Activated T-helper 2 cell treated with anti-CD3 and anti-CD28 coated beads, Interferon-gamma antibody, Interleukin-2, Interleukin-4, amounts not matched to agents 10 μg/mL and 5 μg/mL and 100 μg/mL, durations not matched to agents 14 hours and 24 hours and 36 hours (primary cell): ENCODE measurements around the gene ITGB7. TPM values are rescaled to one million over a fixed set of nuclear protein-coding genes. Genes with fewer than 3 reads are reported as not detected.
A peak's percentile ranks its signal among the peaks of the same experiment; 100 is the strongest.
"Not testable (repeated sequence)": the region's sequence is repeated elsewhere in the genome, so short reads cannot be mapped to it uniquely, and the experiment has no call there.

Experiments used
- DNase-seq: peaks from one replicate; pipeline ENCODE4 v3.0.0; 2021; ENCODE audit warnings: low spot score
- H3K27ac Mint-ChIP-seq: one replicate; pipeline ENCODE4 v1.8.0; 2021; ENCODE audit warnings: mixed read lengths
- H3K27me3 Mint-ChIP-seq: one replicate; pipeline ENCODE4 v1.8.0; 2021; ENCODE audit warnings: low read depth, mixed read lengths
- H3K36me3 Mint-ChIP-seq: one replicate; pipeline ENCODE4 v1.8.0; 2021; ENCODE audit warnings: low read depth, mixed read lengths
- H3K4me1 Mint-ChIP-seq: one replicate; pipeline ENCODE4 v1.8.0; 2021; ENCODE audit warnings: low read depth, mixed read lengths
- H3K4me3 Mint-ChIP-seq: one replicate; pipeline ENCODE4 v1.8.0; 2021; ENCODE audit warnings: low read depth, mild to moderate bottlenecking, moderate library complexity, mixed read lengths
- H3K9me3 Mint-ChIP-seq: one replicate; pipeline ENCODE4 v1.8.0; 2021; ENCODE audit warnings: mixed read lengths
- intact Hi-C: fragments of 100-400 bp; cut with micrococcal nuclease; formaldehyde crosslinking; loops from one replicate; pipeline ENCODE4 v1.15.1; 2023
- total RNA-seq: library from RNA; stranded (reverse); gene quantifications from 2 replicates; pipeline ENCODE4 v1.2.3, GENCODE V29; 2022

The ITGB7 gene
- total RNA-seq, 1 donor from 2014 or later, result 208 TPM

DNA sequence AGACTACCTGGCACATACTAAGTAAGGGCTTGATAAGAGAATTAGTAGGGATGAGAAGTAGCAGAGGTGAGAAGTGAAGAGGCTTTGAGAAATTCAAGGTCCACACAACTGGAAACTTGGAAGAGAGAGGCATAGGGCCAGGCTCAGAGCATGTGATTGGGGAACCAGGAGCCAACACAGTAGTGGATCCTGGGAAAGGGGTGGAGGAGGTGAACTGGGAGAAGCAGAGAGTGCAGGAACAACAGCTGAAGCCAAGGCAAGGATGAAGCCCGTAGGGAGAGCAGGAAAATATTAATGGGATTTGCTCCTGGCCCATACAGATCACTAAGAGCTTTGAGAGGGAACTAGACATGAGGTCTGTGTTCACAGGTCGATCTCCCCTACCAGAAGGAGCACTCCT lies 1.4 kb upstream of the ITGB7 start:
- intact Hi-C loops, result loop anchor here (10.0 kb wide), 1 partner anchor 296 kb away; the partner anchor contains the start of genes NPFF and TARBP2
- Mint-ChIP-seq H3K4me3 (peak overlapping the region; percentile 77), H3K27me3 (no peaks in the 10 kb centered on the region), H3K4me1 (peaks cover 55% of the 10 kb centered on the region), H3K9me3 (no peaks in the 10 kb centered on the region), H3K27ac (peak overlapping the region; percentile 81), H3K36me3 (peaks cover 46% of the 10 kb centered on the region)
- DNase-seq, result no peak

- peak overlapping the region; percentile 66 for H3K27ac Mint-ChIP-seq
- peaks cover 33% of the 10 kb centered on the region for H3K36me3 Mint-ChIP-seq
- H3K4me1 Mint-ChIP-seq, result peaks cover 56% of the 10 kb centered on the region
- peak overlapping the region; percentile 82 for H3K4me3 Mint-ChIP-seq
- no peaks in the 10 kb centered on the region for H3K27me3 Mint-ChIP-seq
- H3K9me3 Mint-ChIP-seq, result no peaks in the 10 kb centered on the region
- DNase-seq, result peak; percentile 75
- intact Hi-C loops, result loop anchor here (2.0 to 10.0 kb wide), 3 partner anchors 13 to 299 kb away; partner anchors contain the start of genes NPFF and TARBP2
Measured at GRCh38 chr12:53205747-53206419, 1.2 kb downstream of the ITGB7 start.

- Mint-ChIP-seq H3K9me3 (no peaks in the 10 kb centered on the region), H3K36me3 (peaks cover 36% of the 10 kb centered on the region), H3K27ac (peak overlapping the region; percentile 53), H3K4me1 (peaks cover 66% of the 10 kb centered on the region), H3K27me3 (no peaks in the 10 kb centered on the region), H3K4me3 (peak overlapping the region; percentile 62)
- intact Hi-C loops, result loop anchor here (2.0 to 10.0 kb wide), 3 partner anchors 14 to 300 kb away; partner anchors contain the start of genes NPFF and TARBP2
- no peak for DNase-seq
Measured at GRCh38 chr12:53204351-53204750, 2.7 kb downstream of the ITGB7 start.

GRCh38 chr12:53202316-53202715 lies 4.7 kb downstream of the ITGB7 start:
- H3K4me3 Mint-ChIP-seq, H3K27me3 Mint-ChIP-seq, H3K9me3 Mint-ChIP-seq, DNase-seq, H3K27ac Mint-ChIP-seq: not testable (repeated sequence)
- peaks cover 64% of the 10 kb centered on the region for H3K4me1 Mint-ChIP-seq
- H3K36me3 Mint-ChIP-seq, result peaks cover 41% of the 10 kb centered on the region
- intact Hi-C loops, result loop anchor here (5.0 to 10.0 kb wide), 2 partner anchors 45 to 302 kb away; partner anchors contain the start of genes NPFF and TARBP2

- intact Hi-C loops, result loop anchor here (2.0 to 10.0 kb wide), 3 partner anchors 21 to 303 kb away; partner anchors contain the start of genes CSAD, NPFF, TARBP2 and ZNF740
- peaks cover 58% of the 10 kb centered on the region for H3K4me1 Mint-ChIP-seq
- H3K27me3 Mint-ChIP-seq, result no peaks in the 10 kb centered on the region
- H3K27ac Mint-ChIP-seq, result peak overlapping the region; percentile 9
- H3K9me3 Mint-ChIP-seq, result no peaks in the 10 kb centered on the region
- H3K4me3 Mint-ChIP-seq, result no peak overlapping the region
- no peak for DNase-seq
- H3K36me3 Mint-ChIP-seq, result peaks cover 47% of the 10 kb centered on the region
Measured at GRCh38 chr12:53201639-53202038, 5.4 kb downstream of the ITGB7 start.

DNA sequence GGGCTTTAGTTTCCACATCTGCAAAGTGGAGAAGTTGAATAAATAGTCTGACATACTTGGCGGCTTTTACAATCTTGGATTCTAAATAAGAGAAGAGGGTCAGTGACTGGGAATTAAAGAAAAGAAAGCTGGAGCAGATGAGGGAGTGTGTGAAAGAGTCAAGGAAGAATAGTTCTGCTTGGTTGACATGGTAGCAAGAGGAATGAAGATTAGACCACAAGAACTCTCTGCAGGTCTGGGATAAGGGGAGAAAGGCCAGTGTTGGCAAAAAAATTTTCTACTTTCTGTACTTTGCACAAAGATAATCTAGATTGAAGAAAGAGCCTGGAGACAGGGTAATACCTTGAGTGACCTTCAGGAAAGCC lies 5.9 kb downstream of the ITGB7 start:
- Mint-ChIP-seq H3K36me3 (peaks cover 52% of the 10 kb centered on the region), H3K9me3 (no peaks in the 10 kb centered on the region), H3K27ac (peak overlapping the region; percentile 80), H3K27me3 (no peaks in the 10 kb centered on the region), H3K4me1 (peaks cover 53% of the 10 kb centered on the region), H3K4me3 (peak overlapping the region; percentile 59)
- no peak for DNase-seq
- intact Hi-C loops, result loop anchor here (2.0 to 10.0 kb wide), 3 partner anchors 20 to 304 kb away; partner anchors contain the start of genes CSAD, NPFF, TARBP2 and ZNF740

DNA sequence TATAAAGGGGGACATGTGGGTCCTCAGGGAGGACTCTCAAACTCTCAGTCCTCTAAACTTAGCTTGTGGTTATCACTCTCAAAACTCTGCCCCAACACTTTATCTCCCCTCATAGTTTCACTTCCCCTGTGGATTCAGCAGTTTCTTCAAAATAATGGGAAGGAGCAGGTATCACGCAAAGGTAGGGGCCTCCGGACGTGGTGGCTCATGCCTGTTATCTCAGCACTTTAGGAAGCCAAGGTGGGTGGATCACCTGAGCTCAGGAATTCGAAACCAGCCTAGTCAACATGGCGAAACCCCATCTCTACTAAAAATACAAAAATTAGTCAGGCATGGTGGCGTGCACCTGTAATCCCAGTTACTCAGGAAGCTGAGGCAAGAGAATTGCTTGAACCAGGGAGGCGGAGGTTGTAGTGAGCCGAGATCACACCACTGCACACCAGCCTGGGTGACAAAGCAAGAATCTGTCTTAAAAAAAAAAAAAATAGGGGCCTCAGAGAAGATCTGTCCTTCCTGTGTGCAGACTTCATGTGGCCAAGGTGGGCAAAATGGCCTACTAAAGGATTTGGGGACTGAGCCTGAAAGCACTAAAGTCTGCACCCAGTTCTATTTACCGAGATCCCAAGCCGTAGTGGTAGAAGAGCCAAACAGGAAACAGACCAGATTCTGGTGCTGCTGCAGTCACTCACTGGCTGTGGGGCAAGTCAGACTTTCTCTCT lies 6.4 kb downstream of the ITGB7 start:
- Mint-ChIP-seq H3K27me3 (no peaks in the 10 kb centered on the region), H3K9me3 (no peaks in the 10 kb centered on the region), H3K27ac (peak overlapping the region; percentile 80), H3K4me3 (peak overlapping the region; percentile 59), H3K36me3 (peaks cover 56% of the 10 kb centered on the region), H3K4me1 (peaks cover 49% of the 10 kb centered on the region)
- DNase-seq, result no peak
- intact Hi-C loops, result loop anchor here (2.0 to 10.0 kb wide), 3 partner anchors 20 to 304 kb away; partner anchors contain the start of genes CSAD, NPFF, TARBP2 and ZNF740

- intact Hi-C loops, result loop anchor here (2.0 to 10.0 kb wide), 3 partner anchors 19 to 305 kb away; partner anchors contain the start of genes CSAD, NPFF, TARBP2 and ZNF740
- Mint-ChIP-seq H3K27me3 (no peaks in the 10 kb centered on the region), H3K4me1 (peaks cover 45% of the 10 kb centered on the region), H3K9me3 (no peaks in the 10 kb centered on the region), H3K36me3 (peaks cover 56% of the 10 kb centered on the region), H3K27ac (peak overlapping the region; percentile 80), H3K4me3 (peak overlapping the region; percentile 27)
- DNase-seq, result no peak
Measured at GRCh38 chr12:53200107-53200457, 7.0 kb downstream of the ITGB7 start.

DNA sequence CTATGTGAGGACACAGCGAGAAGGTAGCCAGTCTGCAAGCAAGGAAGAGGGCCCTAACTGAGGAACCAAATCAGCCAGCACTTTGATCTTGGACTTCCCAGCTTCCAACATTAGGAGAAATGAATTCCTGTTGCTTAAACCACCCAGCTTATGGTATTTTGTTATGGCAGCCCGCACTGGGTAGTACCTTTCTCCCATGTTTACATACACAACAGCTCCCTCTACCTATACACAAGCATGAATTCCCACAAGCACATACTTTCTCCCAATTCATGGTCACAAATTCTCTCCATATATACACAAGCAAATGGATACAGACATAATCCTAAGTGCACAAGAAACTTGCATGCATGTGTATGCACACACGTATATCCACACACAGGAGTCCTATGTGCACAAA lies 7.4 kb downstream of the ITGB7 start:
- DNase-seq, result no peak
- peak overlapping the region; percentile 13 for H3K27ac Mint-ChIP-seq
- peak overlapping the region; percentile 27 for H3K4me3 Mint-ChIP-seq
- peaks cover 44% of the 10 kb centered on the region for H3K4me1 Mint-ChIP-seq
- no peaks in the 10 kb centered on the region for H3K27me3 Mint-ChIP-seq
- intact Hi-C loops, result loop anchor here (2.0 to 10.0 kb wide), 3 partner anchors 19 to 305 kb away; partner anchors contain the start of genes CSAD, NPFF, TARBP2 and ZNF740
- no peaks in the 10 kb centered on the region for H3K9me3 Mint-ChIP-seq
- H3K36me3 Mint-ChIP-seq, result peaks cover 60% of the 10 kb centered on the region

DNA sequence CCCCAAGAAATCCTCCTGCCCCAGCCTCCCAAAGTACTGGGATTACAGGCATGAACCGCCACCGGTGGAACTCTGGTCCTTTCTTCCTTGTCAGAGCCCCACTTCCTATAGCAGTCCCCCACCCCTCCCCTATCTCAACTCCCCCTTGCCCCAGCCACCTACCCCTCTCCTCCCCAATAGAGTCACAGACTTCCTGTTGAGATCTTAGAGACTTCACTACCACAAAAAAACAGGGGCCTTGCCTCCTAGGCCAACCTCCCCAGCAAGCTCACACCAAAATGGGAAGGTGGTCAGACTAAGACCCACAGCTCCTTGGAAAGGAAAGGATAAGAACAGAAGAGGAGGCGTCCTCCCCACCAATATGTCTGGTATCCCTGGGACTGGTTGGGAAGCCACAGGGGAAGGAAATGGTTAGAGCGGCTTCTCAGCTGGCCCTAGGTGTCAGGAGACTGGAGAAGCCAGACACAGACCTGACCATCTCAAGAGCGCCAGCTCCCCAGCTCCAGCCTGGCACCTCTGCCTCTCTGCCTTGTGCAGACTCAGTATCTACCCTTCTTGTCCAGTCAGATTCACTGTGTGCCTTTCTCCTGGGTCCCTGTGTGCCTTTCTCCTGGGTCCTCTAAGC lies 8.5 kb downstream of the ITGB7 start:
- Mint-ChIP-seq H3K9me3 (no peaks in the 10 kb centered on the region), H3K4me1 (peaks cover 35% of the 10 kb centered on the region), H3K27me3 (no peaks in the 10 kb centered on the region), H3K36me3 (peaks cover 62% of the 10 kb centered on the region), H3K4me3 (peak overlapping the region; percentile 54), H3K27ac (peak overlapping the region; percentile 86)
- DNase-seq, result no peak
- intact Hi-C loops, result no loop called here

DNA sequence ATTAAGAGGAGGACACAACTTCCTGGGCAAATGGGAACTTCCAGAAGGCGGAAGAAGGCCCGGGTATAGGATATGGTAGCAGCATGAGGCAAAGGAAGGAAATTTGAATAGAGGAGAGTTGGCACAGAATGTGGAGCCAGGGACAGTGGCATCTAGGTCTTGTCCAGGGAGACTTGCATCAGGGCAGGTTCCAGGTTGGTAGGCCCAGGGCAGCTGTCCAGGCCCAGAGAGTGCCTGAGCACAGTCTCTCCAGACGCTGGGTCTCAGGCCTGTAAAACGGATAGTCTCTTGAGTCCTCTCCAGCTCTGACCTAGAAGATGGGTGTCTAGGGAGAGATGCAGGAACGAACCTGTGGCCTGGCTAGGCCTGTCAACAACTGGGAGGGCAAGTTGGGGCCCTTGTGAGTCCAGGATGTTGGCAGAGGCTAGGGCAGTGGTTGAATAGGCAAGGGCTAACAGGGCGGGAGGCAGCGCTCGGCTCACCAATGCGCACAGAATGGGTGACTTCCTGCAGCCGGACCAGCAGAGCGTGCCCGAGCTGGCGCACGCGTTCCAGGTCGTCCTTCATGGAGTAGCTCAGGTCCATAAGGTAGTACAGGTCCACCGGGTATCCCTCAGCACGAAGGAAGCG lies 9.9 kb downstream of the ITGB7 start:
- Mint-ChIP-seq H3K4me1 (peaks cover 32% of the 10 kb centered on the region), H3K4me3 (no peak overlapping the region), H3K36me3 (peaks cover 70% of the 10 kb centered on the region), H3K27ac (no peak overlapping the region), H3K9me3 (no peaks in the 10 kb centered on the region), H3K27me3 (no peaks in the 10 kb centered on the region)
- intact Hi-C loops, result no loop called here
- DNase-seq, result no peak

- Mint-ChIP-seq H3K9me3 (no peaks in the 10 kb centered on the region), H3K27me3 (no peaks in the 10 kb centered on the region), H3K4me1 (peaks cover 32% of the 10 kb centered on the region), H3K36me3 (peaks cover 77% of the 10 kb centered on the region), H3K27ac (peak overlapping the region; percentile 41), H3K4me3 (no peak overlapping the region)
- intact Hi-C loops, result no loop called here
- no peak for DNase-seq
Measured at GRCh38 chr12:53196486-53196885, 10.6 kb downstream of the ITGB7 start.
